H1 (cell line): ENCODE data around the gene TRIM38. TPM values are rescaled to one million over a fixed set of nuclear protein-coding genes. Genes with fewer than 3 reads are reported as not detected.

Experiments
- CHD7 ChIP-seq: fragments of 300-600 bp; sonication (generic); IDR thresholded peaks from 2 replicates; pipeline ENCODE4 v1.7.1; 2012; ENCODE audit warnings: low read length, moderate library complexity, mild to moderate bottlenecking, inconsistent platforms; ENCODE audit not compliant: insufficient replicate concordance
- HDAC6 ChIP-seq: IDR thresholded peaks from one replicate; pipeline ENCODE4 v1.7.1; 2012; ENCODE audit warnings: low read depth, mild to moderate bottlenecking, inconsistent platforms, low read length, moderate library complexity
- RAD21 ChIP-seq, 2 experiments: IDR thresholded peaks in 1 of 2; conservative IDR thresholded peaks in 1 of 2; 2 replicates each; pipeline ENCODE4 v1.6.1; 2011; ENCODE audit warnings: low read depth in 2 of 2, low read length in 2 of 2, improper control_type of control experiment in 1 of 2, inconsistent platforms in 1 of 2, mild to moderate bottlenecking in 1 of 2, moderate library complexity in 1 of 2
- USF2 ChIP-seq: IDR thresholded peaks from 2 replicates; pipeline ENCODE4 v1.6.1; 2011; ENCODE audit warnings: low read length, improper control_type of control experiment
- polyA plus RNA-seq, 7 experiments: library from polyadenylated mRNA; depleted of rRNA in 3 of 7; stranded (reverse) in 5 of 7; unstranded in 2 of 7; fragments of >200 nt in 5 of 7; fragments of 200-250 nt in 2 of 7; gene quantifications; 1 replicate in 5 of 7; 2 replicates in 1 of 7; 4 replicates in 1 of 7; pipeline versions ENCODE4 v1.2.1 to v1.2.3, GENCODE V29; 2011 to 2013; ENCODE audit warnings: missing spikeins in 2 of 7, mixed read lengths in 2 of 7
- total RNA-seq: library from RNA; stranded (reverse); fragmentation: NEBNext Ultra II Directional; extraction: Animal tissue kit (Norgen Biotek cat#: 25700); gene quantifications from 2 replicates; pipeline ENCODE4 v1.2.1, GENCODE V29; 2021

The TRIM38 gene
- total and polyA plus RNA-seq, 2 of the 8 experiments (the other 6 are each of a cell fraction or from before 2014, with no cell fraction given): 0.43 to 0.56 TPM

- no peak for TF ChIP-seq CHD7
- TF ChIP-seq USF2: no peak
- TF ChIP-seq HDAC6: no peak
- no peak for TF ChIP-seq RAD21 (IDR thresholded peaks at IDR 0.05 in 1 of 2, conservative IDR thresholded peaks at IDR 0.05 in 1 of 2; ENCODE audit: low read depth in 2 of 2, low read length in 2 of 2)
Observed at GRCh38 chr6:26029570-26029856, 66.9 kb downstream of the TRIM38 start (continued).
